MM.1S (cell line): ENCODE measurements around the gene PCDHA8.
"Not testable (repeated sequence)": the region's sequence is repeated elsewhere in the genome, so short reads cannot be mapped to it uniquely, and the experiment has no call there.

Experiments used
- EZH2 ChIP-seq: fragments of 300-600 bp; sonication (generic); optimal IDR thresholded peaks from 2 replicates; pipeline ENCODE3; 2017; ENCODE audit warnings: low read depth, mild to moderate bottlenecking, antibody characterized with exemption, low read length, mixed read lengths
- TF ChIP-seq, protein P1 (sequence below): fragments of 300-600 bp; sonication (generic); IDR thresholded peaks from 2 replicates; pipeline ENCODE4 v1.5.1; 2016; ENCODE audit warnings: antibody characterized with exemption, low read length, mixed read lengths

DNA sequence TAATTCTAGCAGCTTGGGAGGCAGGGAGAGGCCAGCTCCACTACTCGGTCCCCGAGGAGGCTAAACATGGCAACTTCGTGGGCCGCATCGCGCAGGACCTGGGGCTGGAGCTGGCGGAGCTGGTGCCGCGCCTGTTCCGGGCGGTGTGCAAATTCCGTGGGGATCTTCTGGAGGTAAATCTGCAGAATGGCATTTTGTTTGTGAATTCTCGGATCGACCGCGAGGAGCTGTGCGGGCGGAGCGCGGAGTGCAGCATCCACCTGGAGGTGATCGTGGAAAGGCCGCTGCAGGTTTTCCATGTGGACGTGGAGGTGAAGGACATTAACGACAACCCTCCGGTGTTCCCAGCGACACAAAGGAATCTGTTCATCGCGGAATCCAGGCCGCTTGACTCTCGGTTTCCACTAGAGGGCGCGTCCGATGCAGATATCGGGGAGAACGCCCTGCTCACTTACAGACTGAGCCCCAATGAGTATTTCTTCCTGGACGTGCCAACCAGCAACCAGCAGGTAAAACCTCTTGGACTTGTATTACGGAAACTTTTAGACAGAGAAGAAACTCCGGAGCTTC is 6.5 kb upstream of the PCDHA8 start:
- TF ChIP-seq, protein P1, sequence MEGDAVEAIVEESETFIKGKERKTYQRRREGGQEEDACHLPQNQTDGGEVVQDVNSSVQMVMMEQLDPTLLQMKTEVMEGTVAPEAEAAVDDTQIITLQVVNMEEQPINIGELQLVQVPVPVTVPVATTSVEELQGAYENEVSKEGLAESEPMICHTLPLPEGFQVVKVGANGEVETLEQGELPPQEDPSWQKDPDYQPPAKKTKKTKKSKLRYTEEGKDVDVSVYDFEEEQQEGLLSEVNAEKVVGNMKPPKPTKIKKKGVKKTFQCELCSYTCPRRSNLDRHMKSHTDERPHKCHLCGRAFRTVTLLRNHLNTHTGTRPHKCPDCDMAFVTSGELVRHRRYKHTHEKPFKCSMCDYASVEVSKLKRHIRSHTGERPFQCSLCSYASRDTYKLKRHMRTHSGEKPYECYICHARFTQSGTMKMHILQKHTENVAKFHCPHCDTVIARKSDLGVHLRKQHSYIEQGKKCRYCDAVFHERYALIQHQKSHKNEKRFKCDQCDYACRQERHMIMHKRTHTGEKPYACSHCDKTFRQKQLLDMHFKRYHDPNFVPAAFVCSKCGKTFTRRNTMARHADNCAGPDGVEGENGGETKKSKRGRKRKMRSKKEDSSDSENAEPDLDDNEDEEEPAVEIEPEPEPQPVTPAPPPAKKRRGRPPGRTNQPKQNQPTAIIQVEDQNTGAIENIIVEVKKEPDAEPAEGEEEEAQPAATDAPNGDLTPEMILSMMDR = not testable (repeated sequence)
- not testable (repeated sequence) for TF ChIP-seq EZH2
